K562 (cell line): ENCODE data around the gene BMPR2. TPM values are rescaled to one million over a fixed set of nuclear protein-coding genes. Genes with fewer than 3 reads are reported as not detected.

Source experiments
- BCOR ChIP-seq: fragments of 450-650 bp; IDR thresholded peaks from 2 replicates; pipeline ENCODE4 v1.6.1; 2016
- EGR1 ChIP-seq: fragments of 450-650 bp; conservative IDR thresholded peaks from 2 replicates; pipeline ENCODE4 v1.6.1; 2017; ENCODE audit warnings: mild to moderate bottlenecking
- FOXP1 ChIP-seq: sonication (generic); formaldehyde crosslinking; IDR thresholded peaks from 2 replicates; pipeline ENCODE4 v1.8.0; 2022; ENCODE audit warnings: mild to moderate bottlenecking, missing genetic modification reagents
- HEY1 ChIP-seq: fragments of 250-450 bp; sonication (Bioruptor Pico); IDR thresholded peaks from 2 replicates; pipeline ENCODE4 v1.5.0; 2020; ENCODE audit warnings: mild to moderate bottlenecking, moderate library complexity, borderline replicate concordance
- HMBOX1 ChIP-seq: sonication (generic); IDR thresholded peaks from 2 replicates; pipeline ENCODE4 v1.6.1; 2016
- HMGN3 ChIP-seq: IDR thresholded peaks from 2 replicates; pipeline ENCODE4 v1.6.1; 2011; ENCODE audit warnings: borderline replicate concordance, low read depth, mild to moderate bottlenecking, mixed read lengths, low read length; ENCODE audit not compliant: insufficient read length; ENCODE audit errors: extremely low read depth
- KHSRP ChIP-seq: fragments of 450-650 bp; IDR thresholded peaks from 2 replicates; pipeline ENCODE4 v1.6.1; 2017
- MAX ChIP-seq: sonication (generic); formaldehyde crosslinking; IDR thresholded peaks from 2 replicates; pipeline ENCODE4 v1.9.0; 2022; ENCODE audit warnings: mild to moderate bottlenecking, missing genetic modification reagents
- MTA3 ChIP-seq: fragments of 450-650 bp; formaldehyde crosslinking; IDR thresholded peaks from 2 replicates; pipeline ENCODE4 v1.6.1; 2017; ENCODE audit warnings: mild to moderate bottlenecking, borderline replicate concordance
- NR2C2 ChIP-seq, 2 experiments: fragments of 200-800 bp in 1 of 2; sonication (Bioruptor generic) in 1 of 2; sonication (generic) in 1 of 2; formaldehyde crosslinking in 1 of 2; IDR thresholded peaks; 2 replicates each; pipeline versions ENCODE4 v1.6.1 to v1.8.0; 2016 to 2022; ENCODE audit warnings: mild to moderate bottlenecking in 1 of 2, missing compliant biosample characterization in 1 of 2, missing genetic modification characterization in 1 of 2, missing genetic modification reagents in 1 of 2
- NRF1 ChIP-seq, 2 experiments: fragments of 450-650 bp; IDR thresholded peaks in 1 of 2; conservative IDR thresholded peaks in 1 of 2; 2 replicates each; pipeline ENCODE4 v1.6.1; 2014; ENCODE audit warnings: mild to moderate bottlenecking in 2 of 2
- PML ChIP-seq: IDR thresholded peaks from 2 replicates; pipeline ENCODE4 v1.6.1; 2012; ENCODE audit warnings: low read length, inconsistent platforms
- SMAD3 ChIP-seq: fragments of 450-650 bp; formaldehyde crosslinking; conservative IDR thresholded peaks from 2 replicates; pipeline ENCODE4 v1.4.0; 2020; ENCODE audit warnings: mild to moderate bottlenecking
- TFAM ChIP-seq: fragments of 250-450 bp; sonication (Bioruptor Pico); conservative IDR thresholded peaks from 2 replicates; pipeline ENCODE4 v1.5.0; 2021; ENCODE audit warnings: mild to moderate bottlenecking, moderate library complexity
- THRAP3 ChIP-seq: fragments of 450-650 bp; IDR thresholded peaks from 2 replicates; pipeline ENCODE4 v1.6.1; 2016; ENCODE audit warnings: mild to moderate bottlenecking, inconsistent platforms, borderline replicate concordance
- ZBTB11 ChIP-seq, 3 experiments: fragments of 200-800 bp in 1 of 3; fragments of 250-450 bp in 1 of 3; fragments of 450-650 bp in 1 of 3; sonication (Bioruptor Pico) in 1 of 3; sonication (Bioruptor generic) in 1 of 3; formaldehyde crosslinking in 1 of 3; IDR thresholded peaks; 2 replicates each; pipeline versions ENCODE4 v1.6.1 to v1.8.0; 2016 to 2022; ENCODE audit warnings: mild to moderate bottlenecking in 2 of 3, missing genetic modification characterization in 2 of 3, missing compliant biosample characterization in 1 of 3, moderate library complexity in 1 of 3
- ZFP1 ChIP-seq: fragments of 450-650 bp; formaldehyde crosslinking; IDR thresholded peaks from 2 replicates; pipeline ENCODE4 v1.4.0; 2020; ENCODE audit warnings: mild to moderate bottlenecking, mixed read lengths
- ZNF124 ChIP-seq: sonication (generic); formaldehyde crosslinking; IDR thresholded peaks from 2 replicates; pipeline ENCODE4 v1.8.1; 2022; ENCODE audit warnings: missing genetic modification reagents
- ZNF583 ChIP-seq: fragments of 250-450 bp; sonication (Bioruptor Pico); IDR thresholded peaks from 2 replicates; pipeline ENCODE4 v1.4.0; 2020
- ZNF639 ChIP-seq, 2 experiments: fragments of 200-800 bp in 1 of 2; sonication (Bioruptor generic) in 1 of 2; sonication (generic) in 1 of 2; formaldehyde crosslinking in 1 of 2; IDR thresholded peaks in 1 of 2; conservative IDR thresholded peaks in 1 of 2; 2 replicates each; pipeline versions ENCODE4 v1.5.0 to v1.6.1; 2016 to 2020; ENCODE audit warnings: missing compliant biosample characterization in 1 of 2, missing genetic modification characterization in 1 of 2, missing genetic modification reagents in 1 of 2
- polyA plus RNA-seq, 8 experiments: library from polyadenylated mRNA; depleted of rRNA in 4 of 8; stranded (reverse) in 5 of 8; unstranded in 3 of 8; fragments of >200 nt; fragmentation: Nextera tagmentation in 2 of 8; fragmentation: Illumina TruSeq in 1 of 8; extraction: Ambion mirVana in 2 of 8; extraction: Trizol in 1 of 8; gene quantifications; 2 replicates each; pipeline versions ENCODE4 v1.2.1 to v1.2.3, GENCODE V29; 2011 to 2014; ENCODE audit warnings: inconsistent platforms in 1 of 8, missing spikeins in 1 of 8
- total RNA-seq, 7 experiments: library from RNA; depleted of rRNA in 6 of 7; stranded (reverse); fragments of >200 nt in 6 of 7; fragmentation: Illumina TruSeq in 2 of 7; extraction: Trizol in 2 of 7; gene quantifications; 2 replicates each; pipeline versions ENCODE4 v1.2.1 to v1.2.3, GENCODE V29; 2011 to 2021; ENCODE audit warnings: low replicate concordance in 1 of 7

Gene BMPR2
- total and polyA plus RNA-seq, 9 of the 15 experiments (the other 6 are each of a cell fraction or from before 2014, with no cell fraction given): 0.73 to 5.0 (median 3.3) TPM

GRCh38 chr2:202375609-202376408 lies at the start of gene BMPR2 (continued):
- TF ChIP-seq ZBTB11 (CRISPR knock-in tag; IDR thresholded peaks at IDR 0.05) (peak in 1 of 3 experiments; percentile 34; a peak in 1 of 6 replicates), EGR1 (peak; percentile 89), FOXP1 (CRISPR knock-in tag) (no peak), THRAP3 (no peak), TFAM (no peak), HMGN3 (peak; percentile 80), MAX (CRISPR knock-in tag) (no peak), MTA3 (peak; percentile 23; the same call in 1 of the 2 replicates), KHSRP (no peak), HEY1 (no peak), BCOR (no peak), HMBOX1 (no peak), ZFP1 (CRISPR knock-in tag) (no peak), NR2C2 (CRISPR knock-in tag; IDR thresholded peaks at IDR 0.05) (no peak), NR2C2 (tag; IDR thresholded peaks at IDR 0.05) (no peak), ZNF639 (CRISPR knock-in tag; conservative IDR thresholded peaks at IDR 0.05 in 1 of 2, IDR thresholded peaks at IDR 0.05 in 1 of 2) (peak in 1 of 2 experiments; percentile 98; a peak in 2 of 4 replicates), SMAD3 (CRISPR knock-in tag) (no peak), PML (peak; percentile 46; the same call in 1 of the 2 replicates), ZNF124 (CRISPR knock-in tag) (no peak), NRF1 (conservative IDR thresholded peaks at IDR 0.05 in 1 of 2, IDR thresholded peaks at IDR 0.05 in 1 of 2) (peak; percentile 89 to 91), ZNF583 (no peak)
